Eye (tissue), 1 donor: ENCODE results near the gene CFAP97.
"Not testable (repeated sequence)": the region's sequence is repeated elsewhere in the genome, so short reads cannot be mapped to it uniquely, and the experiment has no call there.

Experiments used
- DNase-seq: peaks from one replicate; pipeline ENCODE4 v3.0.0-alpha.2; 2015

Gene CFAP97

DNA sequence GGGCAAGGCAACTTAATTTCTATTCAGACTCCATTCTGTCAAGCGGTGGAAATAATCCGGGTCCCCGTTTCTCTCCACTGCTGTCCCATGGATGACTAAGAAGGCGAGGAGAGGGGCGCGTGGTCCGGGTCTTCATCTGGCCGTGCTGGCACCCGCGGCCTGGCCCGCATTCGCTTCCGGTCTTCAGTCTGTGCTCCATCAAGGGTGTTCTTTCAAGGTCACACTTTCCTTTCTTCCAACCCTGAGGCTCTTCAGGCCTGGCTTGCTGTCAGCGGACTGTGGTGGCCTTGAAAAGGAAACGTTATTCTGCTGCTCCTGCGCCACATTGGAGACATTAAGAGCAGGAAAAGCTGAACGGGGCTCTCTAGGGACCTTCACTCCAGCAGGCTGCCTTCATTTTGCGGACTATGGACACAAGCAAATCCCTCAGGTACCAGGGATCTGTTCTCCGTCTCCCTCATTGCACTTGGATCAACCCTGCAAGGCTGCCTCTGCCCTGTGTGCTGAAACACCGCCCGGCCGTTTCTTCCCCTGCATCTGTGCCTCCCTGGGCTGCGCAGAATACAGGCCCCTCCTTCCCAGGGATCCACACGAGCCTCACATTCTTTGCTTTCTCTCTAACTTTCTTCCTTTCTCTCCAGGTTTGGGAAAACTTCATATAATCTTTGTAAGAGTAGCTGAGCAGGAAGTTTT is 66.4 kb downstream of the CFAP97 start:
- peak; percentile 24 for DNase-seq

DNA sequence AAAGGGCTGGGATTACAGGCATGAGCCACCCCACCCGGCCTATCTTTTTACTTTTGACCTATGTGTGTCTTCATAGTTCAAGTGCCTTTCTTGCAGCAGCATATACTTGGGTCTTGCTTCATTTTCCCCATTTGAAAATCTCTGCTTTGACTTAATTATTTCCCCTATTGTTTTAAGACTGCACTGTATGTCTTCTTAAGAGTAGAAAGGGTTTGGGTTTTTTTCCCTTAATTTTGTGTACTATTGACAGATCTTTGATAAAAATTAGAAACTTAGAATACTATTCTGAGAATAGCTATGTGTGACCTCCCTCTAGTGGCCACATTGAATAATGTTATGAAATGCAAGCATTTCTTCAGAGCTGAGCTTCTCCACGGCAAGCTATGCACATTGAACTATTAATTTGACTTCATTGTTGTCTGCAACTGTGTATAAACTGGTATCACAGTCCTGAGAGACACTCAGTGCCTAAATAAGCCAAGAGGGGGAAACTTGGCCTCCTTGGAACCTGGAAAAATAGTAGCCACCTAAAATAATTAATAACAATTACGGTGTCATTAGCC is 69.4 kb downstream of the CFAP97 start:
- DNase-seq: peak; percentile 84

- peak; percentile 79 for DNase-seq
These were observed 75.3 kb downstream of the CFAP97 start for GRCh38 chr4:185128272-185129119.

DNA sequence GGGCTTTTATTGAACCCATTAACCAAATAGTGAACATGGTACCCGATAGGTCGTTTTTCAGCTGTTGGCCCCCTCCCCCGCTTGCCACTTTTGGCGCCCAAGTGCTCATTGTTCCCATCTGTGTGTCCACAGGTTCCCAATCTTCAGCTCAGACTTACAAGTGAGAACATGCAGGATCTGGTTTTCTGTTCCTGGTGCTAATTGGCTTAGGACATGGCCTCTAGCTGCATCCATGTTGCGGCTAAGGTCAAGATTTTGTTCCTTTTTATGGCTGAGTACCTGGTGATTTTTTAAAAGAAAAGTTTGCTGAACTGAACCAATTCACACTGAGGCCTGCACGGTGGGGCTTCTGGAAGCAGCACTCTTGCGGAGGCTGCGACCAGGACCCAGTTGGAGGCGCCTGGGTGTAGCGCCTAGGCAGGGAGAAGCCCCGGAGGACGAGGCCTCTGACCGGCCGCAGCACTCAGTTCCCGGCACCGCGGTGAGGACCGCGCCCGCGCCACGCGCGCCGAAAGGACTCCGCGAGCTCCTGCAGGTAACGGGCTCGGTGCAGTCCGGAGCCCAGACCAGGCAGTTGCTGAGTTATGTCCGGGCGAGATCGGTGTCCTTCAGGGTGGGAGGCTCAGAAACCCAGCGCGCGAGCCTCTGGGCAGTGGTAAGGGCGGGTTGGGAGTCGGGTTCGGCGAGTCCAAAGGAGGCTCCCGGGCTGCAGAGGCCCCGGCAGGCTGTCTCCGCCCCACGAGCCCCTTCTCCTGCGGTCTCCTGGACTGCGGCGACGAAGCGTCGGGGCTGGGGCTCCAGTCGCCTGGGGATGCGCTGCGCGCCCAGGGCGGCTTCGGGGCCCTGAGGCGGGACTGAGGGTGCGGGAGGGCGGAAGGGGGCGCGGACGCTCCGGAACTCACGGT is 76.5 kb downstream of the CFAP97 start:
- peak; percentile 68 for DNase-seq

GRCh38 chr4:185124006-185124405 is 79.8 kb downstream of the CFAP97 start:
- no peak for DNase-seq

DNA sequence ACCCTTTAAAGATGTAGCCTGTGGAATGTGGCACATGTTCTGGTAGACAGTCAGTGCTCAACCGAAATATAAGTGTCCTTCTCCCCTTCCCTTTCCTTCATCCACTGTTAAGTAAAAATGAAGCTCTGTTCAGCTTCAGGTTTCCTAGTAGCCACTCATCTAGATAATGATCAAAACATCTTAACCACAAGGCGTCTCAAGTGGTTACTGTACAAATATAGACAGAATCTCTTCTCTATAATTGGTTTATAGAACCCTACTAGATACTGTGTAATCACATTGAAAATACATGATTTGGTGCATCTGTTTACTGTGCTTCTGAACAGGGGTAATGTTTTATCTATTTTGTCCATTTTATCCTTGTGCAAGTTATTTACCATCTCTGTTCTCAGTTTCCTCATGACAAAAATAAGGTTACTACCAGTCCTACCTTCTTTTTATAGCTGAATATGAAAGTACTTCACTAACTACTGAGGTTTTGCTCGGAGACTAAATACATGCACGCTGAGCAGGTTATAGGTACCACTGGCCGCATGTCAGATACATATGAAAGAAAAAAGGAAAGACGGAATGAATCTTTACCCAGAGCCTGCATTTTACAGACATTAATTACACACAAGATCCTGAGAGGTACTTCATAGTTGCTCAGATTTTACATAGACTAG is 81.0 kb downstream of the CFAP97 start:
- no peak for DNase-seq

- no peak for DNase-seq
These were observed 83.2 kb downstream of the CFAP97 start for GRCh38 chr4:185120631-185120946.

GRCh38 chr4:185119927-185120630 is 83.7 kb downstream of the CFAP97 start:
- no peak for DNase-seq

DNA sequence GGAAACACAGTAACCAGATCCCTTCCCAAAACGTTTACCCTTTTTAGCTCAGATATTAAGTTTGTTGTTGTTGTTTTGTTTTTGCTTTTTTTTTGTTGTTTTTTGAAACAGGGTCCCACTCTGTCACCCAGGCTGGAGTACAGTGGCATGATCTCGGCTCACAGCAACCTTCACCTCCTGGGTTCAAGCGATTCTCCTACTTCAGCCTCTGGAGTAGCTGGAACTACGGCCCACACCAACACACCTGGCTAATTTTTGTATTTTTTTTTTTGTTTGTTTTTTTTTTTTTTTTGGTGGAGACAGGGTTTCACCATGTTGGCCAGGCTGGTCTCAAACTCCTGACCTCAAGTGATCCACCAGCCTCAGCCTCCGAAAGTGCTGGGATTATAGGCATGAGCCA is 84.3 kb downstream of the CFAP97 start:
- DNase-seq: not testable (repeated sequence)

DNA sequence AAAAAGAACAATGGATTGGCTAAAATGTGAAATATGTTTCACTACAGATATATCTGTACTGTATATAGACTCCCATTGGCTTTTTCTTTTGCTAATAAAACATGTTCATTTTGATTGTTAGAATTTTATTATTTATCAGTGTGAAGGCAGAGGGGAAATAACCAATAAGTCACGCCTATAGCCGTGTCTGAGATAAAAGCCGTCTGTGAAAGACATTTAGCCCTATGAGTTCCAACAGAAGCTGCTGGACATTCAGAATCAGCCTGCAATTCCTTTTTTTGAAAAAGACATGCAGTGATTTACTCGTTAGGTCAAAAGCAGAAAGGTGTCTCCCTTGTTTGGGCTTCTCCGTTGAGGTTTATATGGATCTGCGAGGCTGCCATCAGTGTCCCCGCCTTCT is 84.9 kb downstream of the CFAP97 start:
- no peak for DNase-seq

- DNase-seq: no peak
These were observed 86.4 kb downstream of the CFAP97 start for GRCh38 chr4:185117300-185117934.

DNA sequence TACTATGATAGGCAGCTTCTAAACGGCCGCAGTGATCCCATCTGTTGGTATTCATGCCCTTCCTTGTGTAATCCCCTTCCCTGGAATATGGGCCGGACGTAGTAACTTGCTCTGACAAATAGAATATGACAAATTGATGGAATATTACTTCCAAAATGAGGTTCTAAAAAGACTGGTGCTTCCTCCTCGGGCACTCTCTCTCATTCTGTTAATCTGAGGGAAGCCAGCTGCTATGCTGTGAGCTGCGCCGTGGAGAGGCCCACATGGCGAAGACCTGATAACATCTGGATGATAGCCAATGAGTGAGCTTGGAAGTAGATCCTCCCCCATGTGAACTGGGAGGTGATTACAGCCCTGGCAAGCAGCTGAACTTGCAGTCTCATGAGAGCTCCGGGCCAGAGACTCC is 88.0 kb downstream of the CFAP97 start:
- peak; percentile 79 for DNase-seq

DNA sequence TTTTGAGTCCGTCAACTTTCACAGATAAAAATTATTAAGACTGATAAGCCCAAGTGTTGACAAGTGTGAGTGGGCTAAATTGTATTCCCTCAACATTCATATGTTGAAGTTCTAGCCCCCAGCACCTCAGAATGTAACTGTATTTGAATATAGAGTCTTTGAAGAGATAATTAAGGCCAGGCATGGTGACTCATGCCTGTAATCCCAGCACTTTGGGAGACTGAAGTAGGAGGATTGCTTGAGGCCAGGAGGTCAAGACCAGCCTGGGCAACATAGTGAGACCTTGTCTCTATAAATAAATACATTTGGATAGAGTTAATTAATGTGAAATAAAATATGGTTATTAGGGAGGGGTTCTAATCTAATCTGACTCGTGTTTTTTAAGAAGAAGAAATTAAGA is 90.5 kb downstream of the CFAP97 start:
- DNase-seq: no peak

DNA sequence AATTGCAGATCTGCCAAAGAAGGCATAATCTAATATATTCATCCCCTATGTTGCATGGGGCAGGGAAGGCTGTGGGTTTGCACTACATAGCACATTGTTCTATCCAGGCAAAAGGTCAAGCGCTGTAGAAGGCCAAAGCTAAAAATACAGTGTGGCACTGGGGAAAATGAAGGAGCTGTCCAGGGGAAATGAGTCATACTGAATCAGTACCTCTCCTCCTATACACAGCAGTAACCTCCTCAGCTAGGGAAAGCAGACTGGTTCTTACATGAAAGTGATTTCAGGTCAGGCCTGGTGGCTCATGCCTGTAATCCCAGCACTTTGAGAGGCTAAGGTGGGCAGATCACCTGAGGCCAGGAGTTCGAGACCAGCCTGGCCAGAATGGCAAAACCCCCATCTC is 91.7 kb downstream of the CFAP97 start:
- no peak for DNase-seq

DNA sequence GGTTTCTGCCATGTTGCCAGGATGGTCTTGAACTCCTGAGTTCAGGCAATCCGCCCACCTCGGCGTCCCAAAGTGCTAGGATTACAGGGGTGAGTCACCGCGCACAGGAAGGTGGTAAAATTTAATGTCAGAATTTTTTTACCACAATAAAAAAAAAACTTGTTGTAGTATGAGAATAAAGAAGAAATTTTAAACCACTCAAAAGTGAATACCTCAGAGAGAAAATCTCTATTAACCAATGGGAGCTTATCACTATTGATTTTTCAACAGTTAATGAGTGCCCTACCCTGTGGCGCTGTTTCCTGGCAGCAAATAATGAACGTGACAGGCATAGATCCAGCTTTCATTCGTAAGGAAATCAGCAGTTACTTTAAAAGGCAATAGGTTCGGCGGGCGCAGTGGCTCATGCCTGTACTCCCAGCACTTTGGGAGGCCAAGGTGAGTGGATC is 93.4 kb downstream of the CFAP97 start:
- no peak for DNase-seq

DNA sequence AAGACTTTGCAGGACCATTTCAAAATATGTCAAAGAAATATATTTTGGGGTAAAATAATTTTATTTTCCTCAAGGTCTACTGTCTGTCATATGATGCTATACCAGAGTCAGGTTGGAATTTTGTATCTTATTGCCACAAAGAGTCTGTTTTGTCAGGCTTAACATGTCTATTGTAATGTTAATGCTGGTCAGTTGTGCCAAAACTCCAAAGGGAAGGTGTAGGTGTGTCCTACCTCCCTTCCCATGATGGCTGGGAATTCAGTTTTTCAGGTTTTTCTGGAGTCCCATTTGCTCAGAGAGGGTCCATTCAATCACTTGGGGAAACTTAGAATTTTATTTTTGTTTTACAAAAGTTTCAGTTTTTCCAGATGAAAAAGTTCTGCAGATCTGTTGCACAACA is 94.1 kb downstream of the CFAP97 start:
- no peak for DNase-seq
